LNCAP (cell line): Measurements from ENCODE around the gene MYO18B.

ENCODE experiments used
- CTCF ChIP-seq: fragments of 450-650 bp; IDR thresholded peaks from 2 replicates; pipeline ENCODE4 v1.5.1; 2017; ENCODE audit warnings: mild to moderate bottlenecking

Gene MYO18B

GRCh38 chr22:25840167-25840566 lies 98.2 kb downstream of the MYO18B start:
- TF ChIP-seq CTCF: no peak

GRCh38 chr22:25840891-25841290 lies 98.9 kb downstream of the MYO18B start:
- TF ChIP-seq CTCF: no peak

GRCh38 chr22:25841775-25842174 lies 99.8 kb downstream of the MYO18B start:
- no peak for TF ChIP-seq CTCF

GRCh38 chr22:25843660-25844405 lies 101.8 kb downstream of the MYO18B start:
- TF ChIP-seq CTCF: no peak

- TF ChIP-seq CTCF: no peak
Measured at GRCh38 chr22:25844601-25845000, 102.6 kb downstream of the MYO18B start.

GRCh38 chr22:25845985-25846745 lies 104.2 kb downstream of the MYO18B start:
- no peak for TF ChIP-seq CTCF

- TF ChIP-seq CTCF: no peak
Measured at GRCh38 chr22:25847451-25847850, 105.5 kb downstream of the MYO18B start.
